NB4 (cell line): ENCODE data around the gene PLEKHA6.

ENCODE experiments used
- CTCF ChIP-seq: IDR thresholded peaks from one replicate; pipeline ENCODE4 v1.5.1; 2012; ENCODE audit warnings: low read depth, low read length
- MAX ChIP-seq: IDR thresholded peaks from 2 replicates; pipeline ENCODE4 v1.6.1; 2011; ENCODE audit warnings: low read depth, low read length
- POLR2A ChIP-seq: IDR thresholded peaks from 2 replicates; pipeline ENCODE4 v1.6.1; 2011; ENCODE audit warnings: mild to moderate bottlenecking; ENCODE audit not compliant: insufficient read length; ENCODE audit errors: extremely low read depth

DNA sequence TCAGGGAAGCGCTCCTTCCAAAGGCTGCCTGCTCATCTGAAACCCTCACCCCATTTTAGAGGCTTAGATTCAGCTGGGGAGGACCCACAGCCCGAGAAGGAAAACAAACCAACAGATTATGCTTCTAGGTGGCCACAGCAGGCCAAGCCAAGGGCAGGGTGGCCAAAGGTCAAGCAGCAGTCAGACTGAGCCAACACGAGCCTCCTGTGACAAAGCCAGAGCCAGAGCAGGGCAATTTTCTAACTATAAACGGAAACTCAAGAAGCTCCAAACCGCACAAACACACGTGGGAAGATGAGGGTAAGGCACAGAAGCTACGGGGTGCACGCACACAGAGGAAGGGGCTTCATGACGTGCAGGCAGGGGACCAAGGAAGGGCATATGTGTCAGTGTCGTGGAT lies 64.1 kb downstream of the PLEKHA6 start:
- no peak for TF ChIP-seq CTCF
- TF ChIP-seq POLR2A = no peak
- no peak for TF ChIP-seq MAX
